Sigmoid colon (tissue), 4 donors: ENCODE measurements around the gene PRSS48.

ENCODE experiments used
- CTCF ChIP-seq, 4 experiments: fragments of 450-650 bp in 3 of 4; fragments of 200-600 bp in 1 of 4; IDR thresholded peaks; one replicate each; pipeline ENCODE4 v1.5.1; 2016 to 2019; ENCODE audit warnings: antibody characterized with exemption in 4 of 4, mild to moderate bottlenecking in 3 of 4, moderate library complexity in 2 of 4
- EP300 ChIP-seq, 4 donors: sonication (generic); formaldehyde crosslinking; IDR thresholded peaks; one replicate each; pipeline ENCODE4 v1.6.1; 2017; ENCODE audit warnings: antibody characterized with exemption in 4 of 4

DNA sequence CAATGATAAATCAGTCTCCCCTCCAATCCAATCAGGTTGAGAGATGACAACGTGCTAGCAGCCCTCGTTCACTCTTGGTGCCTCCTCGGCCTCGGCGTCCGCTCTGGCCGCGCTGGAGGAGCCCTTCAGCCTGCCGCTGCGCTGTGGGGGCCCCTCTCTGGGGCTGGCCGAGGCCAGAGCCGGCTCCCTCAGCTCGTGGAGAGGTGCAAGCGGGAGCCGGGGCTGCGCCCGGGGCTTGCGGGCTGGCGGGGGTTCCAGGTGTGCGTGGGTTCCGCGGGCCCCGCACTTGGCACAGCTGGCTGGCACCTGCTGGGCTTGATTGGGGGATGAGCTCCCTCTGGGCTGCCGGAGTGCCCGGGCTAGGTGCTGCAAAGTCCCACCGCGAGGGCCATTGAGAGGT is 40.9 kb upstream of the PRSS48 start:
- TF ChIP-seq CTCF (IDR thresholded peaks at IDR 0.05): no peak
- no peak for TF ChIP-seq EP300 (IDR thresholded peaks at IDR 0.05)
